Epithelial cell of esophagus (primary cell): ENCODE results near the gene TSGA10.
"Not testable (repeated sequence)": the region's sequence is repeated elsewhere in the genome, so short reads cannot be mapped to it uniquely, and the experiment has no call there.

Experiments used
- DNase-seq: peaks from one replicate; pipeline ENCODE4 v3.0.0; 2010; ENCODE audit warnings: low read depth
- H3K4me3 ChIP-seq: 2 replicates; pipeline ENCODE4 v1.5.1; 2011; ENCODE audit warnings: mild to moderate bottlenecking, low read length, control low read depth
- TF ChIP-seq, protein P1 (sequence below): IDR thresholded peaks from 2 replicates; pipeline ENCODE4 v1.5.1; 2011; ENCODE audit warnings: low read depth, mild to moderate bottlenecking, low read length, control low read depth, inconsistent platforms; ENCODE audit not compliant: insufficient read depth; ENCODE audit errors: missing control alignments

TSGA10 gene

DNA sequence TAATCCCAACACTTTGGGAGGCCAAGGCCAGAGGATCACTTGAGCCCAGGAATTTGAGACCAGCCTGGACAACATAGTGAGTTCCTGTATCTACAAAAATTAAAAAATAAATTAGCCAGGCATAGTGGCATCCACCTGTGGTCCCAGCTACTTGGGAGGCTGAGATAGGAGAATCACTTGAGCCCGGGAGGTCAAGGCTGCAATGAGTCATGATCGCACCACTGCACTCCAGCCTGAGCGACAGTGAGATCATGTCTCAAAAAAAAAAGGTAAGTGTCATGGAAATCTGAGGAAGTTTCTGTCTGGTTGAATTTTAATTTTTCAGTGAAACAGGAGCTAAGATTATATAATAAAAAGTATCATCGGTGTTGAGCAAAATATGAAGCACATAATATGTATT, 15.7 kb downstream of the TSGA10 start:
- no peak overlapping the region for H3K4me3 ChIP-seq
- DNase-seq = no peak
- TF ChIP-seq, protein P1, sequence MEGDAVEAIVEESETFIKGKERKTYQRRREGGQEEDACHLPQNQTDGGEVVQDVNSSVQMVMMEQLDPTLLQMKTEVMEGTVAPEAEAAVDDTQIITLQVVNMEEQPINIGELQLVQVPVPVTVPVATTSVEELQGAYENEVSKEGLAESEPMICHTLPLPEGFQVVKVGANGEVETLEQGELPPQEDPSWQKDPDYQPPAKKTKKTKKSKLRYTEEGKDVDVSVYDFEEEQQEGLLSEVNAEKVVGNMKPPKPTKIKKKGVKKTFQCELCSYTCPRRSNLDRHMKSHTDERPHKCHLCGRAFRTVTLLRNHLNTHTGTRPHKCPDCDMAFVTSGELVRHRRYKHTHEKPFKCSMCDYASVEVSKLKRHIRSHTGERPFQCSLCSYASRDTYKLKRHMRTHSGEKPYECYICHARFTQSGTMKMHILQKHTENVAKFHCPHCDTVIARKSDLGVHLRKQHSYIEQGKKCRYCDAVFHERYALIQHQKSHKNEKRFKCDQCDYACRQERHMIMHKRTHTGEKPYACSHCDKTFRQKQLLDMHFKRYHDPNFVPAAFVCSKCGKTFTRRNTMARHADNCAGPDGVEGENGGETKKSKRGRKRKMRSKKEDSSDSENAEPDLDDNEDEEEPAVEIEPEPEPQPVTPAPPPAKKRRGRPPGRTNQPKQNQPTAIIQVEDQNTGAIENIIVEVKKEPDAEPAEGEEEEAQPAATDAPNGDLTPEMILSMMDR = no peak

DNA sequence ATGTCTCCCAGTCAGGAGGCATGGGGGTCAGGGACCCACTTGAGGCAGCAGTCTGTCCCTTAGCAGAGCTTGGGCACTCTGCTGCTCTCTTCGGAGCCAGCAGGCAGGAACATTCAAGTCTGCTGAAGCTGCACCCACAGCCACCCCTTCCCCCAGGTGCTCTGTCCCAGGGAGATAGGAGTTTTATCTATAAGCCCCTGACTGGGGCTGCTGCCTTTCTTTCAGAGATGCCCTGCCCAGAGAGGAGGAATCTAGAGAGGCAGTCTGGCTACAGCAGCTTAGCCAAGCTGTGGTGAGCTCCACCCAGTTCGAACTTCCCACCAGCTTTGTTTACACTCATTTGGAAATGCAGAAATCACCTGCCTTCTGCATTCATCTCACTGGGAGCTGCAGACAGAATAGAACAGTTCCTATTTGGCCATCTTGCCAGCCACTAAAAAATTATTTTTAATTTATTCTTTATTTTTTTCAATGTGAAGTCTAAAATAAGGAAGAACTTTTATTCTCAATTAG, 19.6 kb downstream of the TSGA10 start:
- DNase-seq, H3K4me3 ChIP-seq: not testable (repeated sequence)

DNA sequence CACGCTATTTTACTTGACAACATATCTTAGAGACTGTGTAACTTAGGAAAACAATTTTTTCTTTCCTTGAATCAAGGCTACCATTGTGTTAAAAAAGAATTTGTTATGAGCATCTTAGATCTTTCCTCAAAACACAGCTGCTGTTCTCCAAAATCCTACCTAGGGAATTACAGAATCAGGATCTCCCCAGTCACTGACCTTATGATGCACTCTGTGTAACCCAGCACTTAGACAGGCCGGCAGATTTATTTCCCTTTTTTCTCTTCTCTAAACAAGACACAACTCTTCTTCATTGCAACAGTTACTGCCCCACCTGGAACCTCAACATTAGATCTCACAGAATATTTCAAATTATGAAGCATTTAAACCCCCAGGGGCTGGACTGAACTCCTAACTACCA, 26.8 kb downstream of the TSGA10 start:
- TF ChIP-seq, protein P1 = no peak
- no peak for DNase-seq
- no peak overlapping the region for H3K4me3 ChIP-seq

DNA sequence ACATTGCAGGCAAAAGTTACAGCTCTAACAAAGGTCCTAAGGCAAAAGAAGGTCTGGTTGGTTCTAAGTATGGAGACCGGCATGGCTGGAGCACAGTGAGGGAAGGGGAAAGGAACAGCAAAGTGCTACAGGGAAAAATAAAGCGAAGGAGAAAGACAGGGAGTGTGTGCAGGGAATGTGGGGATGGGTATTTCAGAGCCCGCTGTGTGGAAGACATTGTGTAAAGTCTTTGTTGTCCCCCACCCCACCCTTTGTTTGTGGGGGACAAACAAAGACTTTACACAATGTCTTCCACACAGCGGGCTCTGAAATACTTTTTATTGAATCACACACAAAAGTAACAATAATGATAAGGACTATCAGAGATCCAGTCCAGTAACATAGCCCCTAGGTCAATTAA, 42.1 kb downstream of the TSGA10 start:
- TF ChIP-seq, protein P1 = no peak
- DNase-seq = no peak
- no peak overlapping the region for H3K4me3 ChIP-seq

DNA sequence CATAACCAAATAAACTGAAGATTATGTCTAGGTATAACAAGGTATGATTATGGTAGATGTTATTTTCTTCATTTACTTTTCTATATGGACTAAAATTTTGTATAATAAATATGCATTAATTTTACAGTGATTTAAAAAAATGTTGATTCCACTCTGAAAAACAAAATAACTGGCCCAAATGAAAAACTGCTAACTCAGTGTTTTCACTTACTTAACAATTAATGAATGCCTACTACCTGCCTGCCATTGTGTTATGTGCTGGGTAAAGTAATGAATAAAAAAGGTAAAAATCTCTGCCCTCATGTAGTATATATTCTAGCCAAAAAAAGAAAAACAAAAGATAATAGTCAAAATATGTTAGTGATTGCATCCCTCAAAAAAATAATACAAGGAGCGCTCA, 42.8 kb downstream of the TSGA10 start:
- no peak overlapping the region for H3K4me3 ChIP-seq
- no peak for DNase-seq
- TF ChIP-seq, protein P1 = no peak

DNA sequence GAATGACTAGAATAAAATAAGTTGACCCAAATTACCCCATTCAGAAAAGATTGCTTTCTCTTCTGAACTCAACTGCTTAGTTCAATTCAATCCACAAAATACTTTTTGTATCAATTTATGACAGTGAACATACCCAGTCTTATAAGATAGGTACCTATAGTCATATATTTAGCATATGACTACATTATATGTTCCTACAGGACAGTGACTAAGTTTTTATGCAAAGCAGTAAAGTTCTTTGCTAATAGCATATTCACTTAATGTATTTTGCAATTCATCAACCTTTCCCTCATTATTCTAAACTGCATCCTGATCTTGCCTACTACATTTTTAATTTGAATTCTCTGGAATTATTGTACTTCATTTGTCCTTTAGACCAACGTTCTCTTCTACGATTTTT, 43.5 kb downstream of the TSGA10 start:
- DNase-seq = no peak
- H3K4me3 ChIP-seq = no peak overlapping the region
- TF ChIP-seq, protein P1 = no peak

DNA sequence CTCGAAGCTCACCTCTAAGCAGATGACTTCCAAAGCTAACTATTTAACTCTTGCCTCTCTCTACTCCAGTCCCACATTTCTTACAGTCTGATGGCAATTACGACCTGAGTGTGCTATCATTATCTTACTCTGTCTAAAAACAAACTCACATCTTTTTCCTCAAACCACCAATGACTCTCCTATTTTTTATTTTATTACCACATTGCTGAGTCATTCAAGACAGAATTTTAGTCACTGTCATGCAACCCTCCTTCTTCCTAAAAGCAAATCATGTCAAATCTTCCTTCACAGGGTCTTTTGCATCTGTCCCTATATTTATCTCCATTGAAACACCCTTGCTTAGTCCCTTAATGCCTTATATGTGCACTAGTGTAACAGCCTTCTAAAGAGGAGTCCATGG, 47.8 kb downstream of the TSGA10 start:
- H3K4me3 ChIP-seq = no peak overlapping the region
- peak; percentile 5 for DNase-seq
- TF ChIP-seq, protein P1 = no peak
